Activated CD4-positive, alpha-beta T cell treated with anti-CD3 and anti-CD28 coated beads for 48 hours (primary cell): ENCODE data around the gene ABCC1.
"Not testable (repeated sequence)": the region's sequence is repeated elsewhere in the genome, so short reads cannot be mapped to it uniquely, and the experiment has no call there.

Source experiments
- DNase-seq: peaks from one replicate; pipeline ENCODE4 v3.0.0-alpha.2; 2020

The ABCC1 gene

GRCh38 chr16:16146380-16147315 lies 197.2 kb downstream of the ABCC1 start:
- no peak for DNase-seq

- no peak for DNase-seq
Measured at GRCh38 chr16:16147316-16147999, 198.0 kb downstream of the ABCC1 start.

GRCh38 chr16:16148000-16148599 lies 198.7 kb downstream of the ABCC1 start:
- DNase-seq, result not testable (repeated sequence)

GRCh38 chr16:16148755-16149154 lies 199.3 kb downstream of the ABCC1 start:
- DNase-seq, result no peak

- DNase-seq, result no peak
Measured at GRCh38 chr16:16149710-16150116, 200.3 kb downstream of the ABCC1 start.

- no peak for DNase-seq
Measured at GRCh38 chr16:16150117-16150877, 200.9 kb downstream of the ABCC1 start.

- no peak for DNase-seq
Measured at GRCh38 chr16:16150878-16151152, 201.4 kb downstream of the ABCC1 start.

- no peak for DNase-seq
Measured at GRCh38 chr16:16151315-16151714, 201.9 kb downstream of the ABCC1 start.

- not testable (repeated sequence) for DNase-seq
Measured at GRCh38 chr16:16153000-16153399, 203.6 kb downstream of the ABCC1 start.

GRCh38 chr16:16154281-16154951 lies 205.0 kb downstream of the ABCC1 start:
- DNase-seq, result no peak

- no peak for DNase-seq
Measured at GRCh38 chr16:16155234-16155633, 205.8 kb downstream of the ABCC1 start.

- DNase-seq, result no peak
Measured at GRCh38 chr16:16157166-16157565, 207.8 kb downstream of the ABCC1 start.

GRCh38 chr16:16158082-16158658 lies 208.8 kb downstream of the ABCC1 start:
- DNase-seq, result no peak

GRCh38 chr16:16158741-16159374 lies 209.4 kb downstream of the ABCC1 start:
- DNase-seq, result no peak

- no peak for DNase-seq
Measured at GRCh38 chr16:16159662-16160061, 210.2 kb downstream of the ABCC1 start.

- no peak for DNase-seq
Measured at GRCh38 chr16:16161319-16161718, 211.9 kb downstream of the ABCC1 start.

GRCh38 chr16:16161840-16162239 lies 212.4 kb downstream of the ABCC1 start:
- DNase-seq, result not testable (repeated sequence)

- DNase-seq, result peak; percentile 47
Measured at GRCh38 chr16:16162591-16162990, 213.2 kb downstream of the ABCC1 start.

- no peak for DNase-seq
Measured at GRCh38 chr16:16163109-16163508, 213.7 kb downstream of the ABCC1 start.

- DNase-seq, result no peak
Measured at GRCh38 chr16:16163571-16163970, 214.2 kb downstream of the ABCC1 start.

GRCh38 chr16:16164243-16164642 lies 214.8 kb downstream of the ABCC1 start:
- no peak for DNase-seq

- no peak for DNase-seq
Measured at GRCh38 chr16:16166085-16166484, 216.7 kb downstream of the ABCC1 start.
